K562 (cell line): Measurements from ENCODE around the gene TBXAS1. TPM values are rescaled to one million over a fixed set of nuclear protein-coding genes. Genes with fewer than 3 reads are reported as not detected.
A peak's percentile ranks its signal among the peaks of the same experiment; 100 is the strongest.

ENCODE experiments used
- ARID1B ChIP-seq: fragments of 450-650 bp; IDR thresholded peaks from 2 replicates; pipeline ENCODE4 v1.6.1; 2016; ENCODE audit warnings: antibody characterized with exemption, mild to moderate bottlenecking, inconsistent platforms
- DPF2 ChIP-seq: fragments of 450-650 bp; IDR thresholded peaks from 2 replicates; pipeline ENCODE4 v1.6.1; 2016
- EHMT2 ChIP-seq: fragments of 450-650 bp; IDR thresholded peaks from 2 replicates; pipeline ENCODE4 v1.6.1; 2018; ENCODE audit warnings: antibody characterized with exemption
- EP400 ChIP-seq: fragments of 450-650 bp; IDR thresholded peaks from 2 replicates; pipeline ENCODE4 v1.6.1; 2017; ENCODE audit warnings: antibody characterized with exemption, mild to moderate bottlenecking, moderate library complexity
- ETV5 ChIP-seq: sonication (generic); formaldehyde crosslinking; IDR thresholded peaks from 2 replicates; pipeline ENCODE4 v1.4.0; 2020; ENCODE audit warnings: low read depth, mild to moderate bottlenecking, missing genetic modification reagents
- GATA2 ChIP-seq: sonication (generic); formaldehyde crosslinking; IDR thresholded peaks from 2 replicates; pipeline ENCODE4 v1.4.0; 2020; ENCODE audit warnings: mild to moderate bottlenecking, missing genetic modification reagents
- GTF2E2 ChIP-seq: fragments of 200-800 bp; sonication (Bioruptor generic); IDR thresholded peaks from 2 replicates; pipeline ENCODE4 v1.6.1; 2016; ENCODE audit warnings: missing genetic modification characterization, missing compliant biosample characterization
- MGA ChIP-seq: fragments of 450-650 bp; IDR thresholded peaks from 2 replicates; pipeline ENCODE4 v1.6.1; 2016; ENCODE audit warnings: mild to moderate bottlenecking, moderate library complexity
- MITF ChIP-seq: IDR thresholded peaks from 2 replicates; pipeline ENCODE4 v1.6.1; 2014; ENCODE audit warnings: antibody characterized with exemption
- NFIC ChIP-seq: fragments of 450-650 bp; IDR thresholded peaks from 2 replicates; pipeline ENCODE4 v1.6.1; 2017; ENCODE audit warnings: mild to moderate bottlenecking, inconsistent platforms
- PCBP2 ChIP-seq: fragments of 200-400 bp; formaldehyde crosslinking; IDR thresholded peaks from 2 replicates; pipeline ENCODE4 v1.6.1; 2018; ENCODE audit warnings: low read length, low read depth, mild to moderate bottlenecking, moderate library complexity; ENCODE audit not compliant: poor library complexity, severe bottlenecking
- PRMT5 ChIP-seq: sonication (generic); formaldehyde crosslinking; IDR thresholded peaks from 2 replicates; pipeline ENCODE4 v1.5.0; 2020; ENCODE audit warnings: missing genetic modification reagents
- RUNX1 ChIP-seq: sonication (generic); IDR thresholded peaks from 2 replicates; pipeline ENCODE4 v1.6.1; 2016; ENCODE audit warnings: antibody characterized with exemption, low read depth
- SMAD3 ChIP-seq: fragments of 450-650 bp; formaldehyde crosslinking; conservative IDR thresholded peaks from 2 replicates; pipeline ENCODE4 v1.4.0; 2020; ENCODE audit warnings: mild to moderate bottlenecking
- SMARCA4 ChIP-seq: fragments of 450-650 bp; IDR thresholded peaks from 2 replicates; pipeline ENCODE4 v1.6.1; 2016
- TAL1 ChIP-seq: fragments of 450-650 bp; IDR thresholded peaks from 2 replicates; pipeline ENCODE4 v1.6.1; 2016; ENCODE audit warnings: mild to moderate bottlenecking
- TEAD4 ChIP-seq, 2 experiments: sonication (generic) in 1 of 2; formaldehyde crosslinking in 1 of 2; IDR thresholded peaks; 2 replicates each; pipeline versions ENCODE4 v1.6.1 to v1.8.0; 2012 to 2022; ENCODE audit warnings: borderline replicate concordance in 1 of 2, inconsistent platforms in 1 of 2, low read length in 1 of 2, mild to moderate bottlenecking in 1 of 2, missing genetic modification reagents in 1 of 2
- TRIM28 ChIP-seq: fragments of 450-650 bp; IDR thresholded peaks from 2 replicates; pipeline ENCODE4 v1.6.1; 2017
- ZKSCAN3 ChIP-seq: fragments of 250-450 bp; sonication (Bioruptor Pico); IDR thresholded peaks from 2 replicates; pipeline ENCODE4 v1.4.0; 2020
- polyA plus RNA-seq, 8 experiments: library from polyadenylated mRNA; depleted of rRNA in 4 of 8; stranded (reverse) in 5 of 8; unstranded in 3 of 8; fragments of >200 nt; fragmentation: Nextera tagmentation in 2 of 8; fragmentation: Illumina TruSeq in 1 of 8; extraction: Ambion mirVana in 2 of 8; extraction: Trizol in 1 of 8; gene quantifications; 2 replicates each; pipeline versions ENCODE4 v1.2.1 to v1.2.3, GENCODE V29; 2011 to 2014; ENCODE audit warnings: inconsistent platforms in 1 of 8, missing spikeins in 1 of 8
- total RNA-seq, 7 experiments: library from RNA; depleted of rRNA in 6 of 7; stranded (reverse); fragments of >200 nt in 6 of 7; fragmentation: Illumina TruSeq in 2 of 7; extraction: Trizol in 2 of 7; gene quantifications; 2 replicates each; pipeline versions ENCODE4 v1.2.1 to v1.2.3, GENCODE V29; 2011 to 2021; ENCODE audit warnings: low replicate concordance in 1 of 7

TBXAS1 gene
- total and polyA plus RNA-seq, 9 of the 15 experiments (the other 6 are each of a cell fraction or from before 2014, with no cell fraction given), result 1.1 to 8.3 (median 1.9) TPM

- TF ChIP-seq MITF, result no peak
- no peak for TF ChIP-seq RUNX1
- peak; percentile 60 for TF ChIP-seq NFIC
- peak; percentile 43; the same call in 1 of the 2 replicates for TF ChIP-seq EHMT2
- TF ChIP-seq ZKSCAN3 (CRISPR knock-in tag), result no peak
- peak; percentile 30; the same call in 1 of the 2 replicates for TF ChIP-seq ETV5 (CRISPR knock-in tag)
- no peak for TF ChIP-seq EP400
- TF ChIP-seq SMARCA4, result peak; percentile 76
- peak; percentile 69 for TF ChIP-seq GATA2 (CRISPR knock-in tag)
- peak; percentile 53; the same call in 1 of the 2 replicates for TF ChIP-seq GTF2E2 (tag)
- no peak for TF ChIP-seq PCBP2
- TF ChIP-seq TAL1, result peak; percentile 75
- no peak for TF ChIP-seq PRMT5
- peak; percentile 83 for TF ChIP-seq ARID1B
- TF ChIP-seq TEAD4 (IDR thresholded peaks at IDR 0.05; ENCODE audit: low read length), result peak; percentile 60
- TF ChIP-seq TEAD4 (CRISPR knock-in tag; IDR thresholded peaks at IDR 0.05; ENCODE audit: borderline replicate concordance), result no peak
- peak; percentile 44 for TF ChIP-seq MGA
- no peak for TF ChIP-seq SMAD3 (CRISPR knock-in tag)
- TF ChIP-seq TRIM28, result peak; percentile 23; the same call in 1 of the 2 replicates
- peak; percentile 69 for TF ChIP-seq DPF2
Measured at GRCh38 chr7:139908792-139909191, 79.7 kb downstream of the TBXAS1 start (continued).
